GM12873 (cell line): Measurements from ENCODE around the gene IRGC.

Source experiments
- TF ChIP-seq, protein P1 (sequence below): IDR thresholded peaks from 2 replicates; pipeline ENCODE4 v1.5.1; 2012; ENCODE audit warnings: low read depth, mild to moderate bottlenecking, moderate library complexity, low read length, control low read depth; ENCODE audit not compliant: insufficient read depth; ENCODE audit errors: missing control alignments

The IRGC gene

DNA sequence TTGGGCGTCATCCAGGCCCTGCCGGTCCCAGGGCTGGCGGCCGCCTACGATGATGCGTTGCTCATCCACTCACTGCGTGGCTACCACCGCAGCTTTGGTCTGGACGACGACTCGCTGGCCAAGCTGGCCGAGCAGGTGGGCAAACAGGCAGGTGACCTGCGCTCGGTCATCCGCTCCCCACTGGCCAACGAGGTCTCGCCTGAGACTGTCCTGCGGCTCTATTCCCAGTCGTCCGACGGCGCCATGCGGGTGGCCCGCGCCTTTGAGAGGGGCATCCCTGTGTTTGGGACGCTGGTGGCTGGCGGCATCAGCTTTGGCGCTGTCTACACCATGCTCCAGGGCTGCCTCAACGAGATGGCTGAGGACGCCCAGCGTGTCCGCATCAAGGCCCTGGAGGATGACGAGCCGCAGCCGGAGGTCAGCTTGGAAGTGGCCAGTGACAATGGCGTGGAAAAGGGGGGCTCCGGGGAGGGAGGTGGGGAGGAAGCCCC is 3.5 kb downstream of the IRGC start:
- TF ChIP-seq, protein P1, sequence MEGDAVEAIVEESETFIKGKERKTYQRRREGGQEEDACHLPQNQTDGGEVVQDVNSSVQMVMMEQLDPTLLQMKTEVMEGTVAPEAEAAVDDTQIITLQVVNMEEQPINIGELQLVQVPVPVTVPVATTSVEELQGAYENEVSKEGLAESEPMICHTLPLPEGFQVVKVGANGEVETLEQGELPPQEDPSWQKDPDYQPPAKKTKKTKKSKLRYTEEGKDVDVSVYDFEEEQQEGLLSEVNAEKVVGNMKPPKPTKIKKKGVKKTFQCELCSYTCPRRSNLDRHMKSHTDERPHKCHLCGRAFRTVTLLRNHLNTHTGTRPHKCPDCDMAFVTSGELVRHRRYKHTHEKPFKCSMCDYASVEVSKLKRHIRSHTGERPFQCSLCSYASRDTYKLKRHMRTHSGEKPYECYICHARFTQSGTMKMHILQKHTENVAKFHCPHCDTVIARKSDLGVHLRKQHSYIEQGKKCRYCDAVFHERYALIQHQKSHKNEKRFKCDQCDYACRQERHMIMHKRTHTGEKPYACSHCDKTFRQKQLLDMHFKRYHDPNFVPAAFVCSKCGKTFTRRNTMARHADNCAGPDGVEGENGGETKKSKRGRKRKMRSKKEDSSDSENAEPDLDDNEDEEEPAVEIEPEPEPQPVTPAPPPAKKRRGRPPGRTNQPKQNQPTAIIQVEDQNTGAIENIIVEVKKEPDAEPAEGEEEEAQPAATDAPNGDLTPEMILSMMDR, result no peak

- TF ChIP-seq, protein P1, result no peak
Measured at GRCh38 chr19:43719918-43720317, 4.0 kb downstream of the IRGC start.

- TF ChIP-seq, protein P1, result no peak
Measured at GRCh38 chr19:43720936-43721335, 5.1 kb downstream of the IRGC start.

DNA sequence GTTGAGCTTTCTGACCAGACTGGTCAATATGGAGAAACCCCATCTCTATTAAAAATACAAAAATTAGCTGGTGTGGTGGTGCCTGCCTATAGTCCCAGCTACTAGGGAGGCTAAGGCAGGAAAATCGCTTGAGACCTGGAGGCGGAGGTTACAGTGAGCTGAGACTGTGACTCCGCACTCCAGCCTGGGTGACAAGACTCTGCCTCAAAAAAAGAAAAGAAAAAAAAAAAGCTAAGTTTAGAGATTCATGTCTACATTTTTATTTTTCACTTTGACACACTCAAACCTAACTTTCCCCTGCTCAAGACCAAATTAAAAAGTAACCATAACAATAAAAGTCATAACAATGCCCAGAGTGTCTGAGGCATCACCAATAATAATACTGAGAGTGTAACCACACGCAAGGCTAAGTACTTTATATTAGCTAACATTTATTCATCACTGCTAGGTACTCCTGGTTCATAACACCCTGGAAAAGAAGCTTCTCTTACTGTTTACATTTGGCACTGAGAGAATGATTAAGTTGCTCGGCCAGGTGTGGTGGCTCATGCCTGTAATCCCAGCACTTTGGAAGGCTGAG is 5.7 kb downstream of the IRGC start:
- TF ChIP-seq, protein P1, result no peak

- TF ChIP-seq, protein P1, result no peak
Measured at GRCh38 chr19:43723588-43723987, 7.7 kb downstream of the IRGC start.

- TF ChIP-seq, protein P1, result no peak
Measured at GRCh38 chr19:43724896-43725295, 9.0 kb downstream of the IRGC start.

- TF ChIP-seq, protein P1, result no peak
Measured at GRCh38 chr19:43725468-43725867, 9.6 kb downstream of the IRGC start.
